GM18507 (cell line): ENCODE results near the gene LRRC32.
A peak's percentile ranks its signal among the peaks of the same experiment; 100 is the strongest.

Experiments used
- DNase-seq: peaks from one replicate; pipeline ENCODE4 v3.0.0; 2011; ENCODE audit warnings: low read depth; ENCODE audit not compliant: insufficient read length; ENCODE audit errors: extremely low spot score
- FAIRE-seq: peaks from 2 replicates; lab custom pipeline; 2011; peaks lifted over from hg19 to GRCh38; lab: Jason Lieb, UNC

LRRC32 gene

GRCh38 chr11:76637491-76638269, 32.9 kb downstream of the LRRC32 start:
- no peak for FAIRE-seq
- peak; percentile 22 for DNase-seq

GRCh38 chr11:76636826-76637460, 33.6 kb downstream of the LRRC32 start:
- FAIRE-seq (no peak), DNase-seq (no peak)

GRCh38 chr11:76635991-76636738, 34.4 kb downstream of the LRRC32 start:
- DNase-seq (no peak), FAIRE-seq (no peak)

GRCh38 chr11:76634886-76635285, 35.7 kb downstream of the LRRC32 start:
- DNase-seq (no peak), FAIRE-seq (no peak)

- DNase-seq (no peak), FAIRE-seq (no peak)
These were observed 38.1 kb downstream of the LRRC32 start for GRCh38 chr11:76632492-76632891.

GRCh38 chr11:76631566-76632308, 38.8 kb downstream of the LRRC32 start:
- FAIRE-seq (no peak), DNase-seq (no peak)

GRCh38 chr11:76630600-76631281, 39.8 kb downstream of the LRRC32 start:
- FAIRE-seq (no peak), DNase-seq (no peak)

- no peak for DNase-seq
These were observed 40.5 kb downstream of the LRRC32 start for GRCh38 chr11:76629853-76630599.

GRCh38 chr11:76629116-76629852, 41.3 kb downstream of the LRRC32 start:
- FAIRE-seq, result no peak
- no peak for DNase-seq

More at GRCh38 chr11:76629853-76630599, 40.5 kb downstream of the LRRC32 start:
- no peak for FAIRE-seq

- DNase-seq (no peak), FAIRE-seq (no peak)
These were observed 42.1 kb downstream of the LRRC32 start for GRCh38 chr11:76628408-76628947.

- DNase-seq (no peak), FAIRE-seq (no peak)
These were observed 42.9 kb downstream of the LRRC32 start for GRCh38 chr11:76627606-76628005.

GRCh38 chr11:76626921-76627401, 43.6 kb downstream of the LRRC32 start:
- peak; percentile 46 for DNase-seq
- peak; percentile 76 for FAIRE-seq

- DNase-seq (no peak), FAIRE-seq (no peak)
These were observed 44.3 kb downstream of the LRRC32 start for GRCh38 chr11:76626266-76626665.

- DNase-seq (no peak), FAIRE-seq (no peak)
These were observed 44.9 kb downstream of the LRRC32 start for GRCh38 chr11:76625472-76626186.

- FAIRE-seq, result no peak
- no peak for DNase-seq
These were observed 45.8 kb downstream of the LRRC32 start for GRCh38 chr11:76624500-76625379.

- FAIRE-seq (no peak), DNase-seq (no peak)
These were observed 46.6 kb downstream of the LRRC32 start for GRCh38 chr11:76623884-76624419.
